Heart right ventricle (tissue), 16 donors: ENCODE results near the gene B4GAT1. TPM values are rescaled to one million over a fixed set of nuclear protein-coding genes. Genes with fewer than 3 reads are reported as not detected.
"Not testable (repeated sequence)": the region's sequence is repeated elsewhere in the genome, so short reads cannot be mapped to it uniquely, and the experiment has no call there.

Source experiments
- ATAC-seq, 8 donors: fragments of 200-7000 bp; cut with Tn5 transposase; one replicate each; pipeline ENCODE4 v1.9.1; 2020; ENCODE audit warnings: mild to moderate bottlenecking in 8 of 8, moderate library complexity in 8 of 8, moderate number of reproducible peaks in 1 of 8
- DNase-seq, 2 donors: peaks; one replicate each; pipeline ENCODE4 v3.0.0-alpha.2; 2020
- H3K27ac ChIP-seq, 10 donors: fragments of 200-600 bp; sonication (generic) in 2 of 10; one replicate each; pipeline versions ENCODE4 v1.5.0 to v1.8.0; 2020 to 2022; ENCODE audit warnings: mild to moderate bottlenecking in 3 of 10
- H3K27me3 ChIP-seq, 7 donors: fragments of 200-600 bp; one replicate each; pipeline ENCODE4 v1.8.0; 2021 to 2022; ENCODE audit warnings: mild to moderate bottlenecking in 2 of 7
- H3K36me3 ChIP-seq, 9 donors: fragments of 200-600 bp; sonication (generic) in 1 of 9; one replicate each; pipeline versions ENCODE4 v1.5.0 to v1.8.0; 2020 to 2022; ENCODE audit warnings: mild to moderate bottlenecking in 2 of 9
- H3K4me1 ChIP-seq, 9 donors: fragments of 200-600 bp; sonication (generic) in 1 of 9; one replicate each; pipeline versions ENCODE4 v1.5.0 to v1.8.0; 2020 to 2022; ENCODE audit warnings: mild to moderate bottlenecking in 4 of 9
- H3K4me3 ChIP-seq, 10 donors: fragments of 200-600 bp; sonication (generic) in 2 of 10; one replicate each; pipeline versions ENCODE4 v1.5.0 to v1.8.0; 2020 to 2022; ENCODE audit warnings: mild to moderate bottlenecking in 7 of 10, moderate library complexity in 2 of 10
- H3K9me3 ChIP-seq, 11 donors: fragments of 200-600 bp in 10 of 11; sonication (generic) in 2 of 11; one replicate each; pipeline versions ENCODE4 v1.5.0 to v1.8.0; 2013 to 2022; ENCODE audit warnings: mild to moderate bottlenecking in 2 of 11, control low read depth in 1 of 11, moderate library complexity in 1 of 11
- CTCF ChIP-seq, 9 donors: fragments of 200-600 bp; sonication (generic) in 2 of 9; IDR thresholded peaks; one replicate each; pipeline versions ENCODE4 v1.5.0 to v1.8.0; 2021 to 2022; ENCODE audit warnings: antibody characterized with exemption in 9 of 9, mild to moderate bottlenecking in 5 of 9, moderate library complexity in 1 of 9
- WGBS, 2 donors: extraction: QIAGEN DNeasy Blood & Tissue Kit; methylation state at CpG; one replicate each; pipeline ENCODE4 v1.1.7; 2013; ENCODE audit warnings: inconsistent platforms in 1 of 2; 5-methylcytosine and 5-hydroxymethylcytosine counted together
- intact Hi-C, 10 donors: fragments of 100-400 bp; cut with DNase I; formaldehyde crosslinking; loops; one replicate each; pipeline versions ENCODE4 v1.11.1 to v1.14.2; 2022
- polyA plus RNA-seq, 2 donors: library from polyadenylated mRNA; stranded (reverse); fragments of 200-250 nt; gene quantifications; one replicate each; pipeline ENCODE4 v1.2.3, GENCODE V29; 2013
- total RNA-seq, 10 donors: library from RNA; stranded (reverse); fragmentation: NEBNext Ultra II Directional in 3 of 10; extraction: Animal tissue kit (Norgen Biotek cat#: 25700) in 3 of 10; gene quantifications; one replicate each; pipeline versions ENCODE4 v1.2.1 to v1.2.4, GENCODE V29; 2021 to 2023
- donor health status: Arrhythmogenic right ventricular cardiomyopathy.
- donor health status: ischemic (EF 13 %, LVEDD 7.1; RV severe dilation, severe dysfunction).
- donor health status: healthy with polysubstance abuse.
- donor health status: DM: no; HTN: yes; CAD: no.
- donor health status: DM: no; HTN: no; CAD: no.
- donor health status: ischemic (EF 25% LVEDD 6.9; RV normal size, moderate dysfunction).
- donor health status: ischemic (EF 25% LVEDD 5.7; RV mildly dilated, moderate dysfunction).
- donor health status: healthy.
- donor health status: DM: yes; HTN: yes; CAD: no.
- donor health status: Ischemic cardiomyopathy.
- donor health status: ischemic (EF 35%, LVEDD 5.7; RV mildly dilated, moderate dysfunction).
- donor health status: nonischemic (EF 11% LVEDD 7.7; RV severe dilation, severe dysfunction).
- donor health status: DM: yes; HTN: yes; CAD: no.
- donor health status: PGD.
- donor health status: ischemic (EF 29% LVEDD 5.4; RV normal size, mild dysfunction).
- donor health status: nonischemic (EF 23%, LVEDD 6.1; RV moderate dilation, normal function).

B4GAT1 gene
- total and polyA plus RNA-seq, 12 donors = 22.3 to 69.6 (median 46.1) TPM

GRCh38 chr11:66322732-66323427 is 24.5 kb downstream of the B4GAT1 start:
- Histone ChIP-seq H3K4me3 (no peak overlapping the region), H3K9me3 (no peaks in the 10 kb centered on the region), H3K27me3 (no peaks in the 10 kb centered on the region), H3K4me1 (peaks cover 16 to 49% (median 29%) of the 10 kb centered on the region in 9 donors), H3K36me3 (no peaks in the 10 kb centered on the region), H3K27ac (peak overlapping the region in 4 of 10 donors; percentile 22 to 58 (median 36))
- DNase-seq (peak in 1 of 2 donors; percentile 74), ATAC-seq (peak in 7 of 8 donors; percentile 20 to 66 (median 41))
- intact Hi-C loops = no loop called here
- TF ChIP-seq CTCF (IDR thresholded peaks at IDR 0.05) = no peak
- WGBS, 2 donors = 71 to 75% methylated on average over 11 of the region's 11 CpGs

GRCh38 chr11:66321606-66322005 is 25.8 kb downstream of the B4GAT1 start:
- ATAC-seq (no peak), DNase-seq (no peak)
- Histone ChIP-seq H3K27me3 (peaks cover 0 to 3% (median 0%) of the 10 kb centered on the region in 7 donors), H3K36me3 (no peaks in the 10 kb centered on the region), H3K4me1 (peaks cover 18 to 48% (median 29%) of the 10 kb centered on the region in 9 donors), H3K4me3 (no peak overlapping the region), H3K9me3 (no peaks in the 10 kb centered on the region), H3K27ac (peak overlapping the region in 1 of 10 donors; percentile 58)
- intact Hi-C loops = no loop called here
- WGBS, 2 donors = 86 to 89% methylated on average over 4 of the region's 4 CpGs
- TF ChIP-seq CTCF (IDR thresholded peaks at IDR 0.05) = no peak

GRCh38 chr11:66320748-66321147 is 26.7 kb downstream of the B4GAT1 start:
- 84 to 87% methylated on average over 6 of the region's 6 CpGs for WGBS, 2 donors
- ATAC-seq, H3K27me3 ChIP-seq, intact Hi-C loops, H3K9me3 ChIP-seq, DNase-seq, H3K36me3 ChIP-seq, H3K27ac ChIP-seq, H3K4me3 ChIP-seq: not testable (repeated sequence)
- peaks cover 15 to 48% (median 27%) of the 10 kb centered on the region in 9 donors for H3K4me1 ChIP-seq

GRCh38 chr11:66320289-66320688 is 27.1 kb downstream of the B4GAT1 start:
- H3K36me3 ChIP-seq, ATAC-seq, H3K4me3 ChIP-seq, intact Hi-C loops, H3K27me3 ChIP-seq, H3K27ac ChIP-seq, DNase-seq, H3K9me3 ChIP-seq: not testable (repeated sequence)
- WGBS, 2 donors = 88 to 93% methylated on average over 1 of the region's 2 CpGs
- H3K4me1 ChIP-seq = peaks cover 13 to 47% (median 27%) of the 10 kb centered on the region in 9 donors

GRCh38 chr11:66318600-66318970 is 28.8 kb downstream of the B4GAT1 start:
- H3K27ac ChIP-seq = peak overlapping the region in 8 of 10 donors; percentile 46 to 92 (median 86)

More at GRCh38 chr11:66318600-66318970, 28.8 kb downstream of the B4GAT1 start:
- no peak for TF ChIP-seq CTCF (IDR thresholded peaks at IDR 0.05)
- intact Hi-C loops = loop anchor here in 1 of 10 donors (10.0 kb wide), 1 partner anchor 66 kb away; no protein-coding TSS in a partner anchor
- ATAC-seq (no peak), DNase-seq (no peak)
- no peaks in the 10 kb centered on the region for H3K36me3 ChIP-seq
- H3K9me3 ChIP-seq = no peaks in the 10 kb centered on the region
- peaks cover 13 to 55% (median 28%) of the 10 kb centered on the region in 9 donors for H3K4me1 ChIP-seq
- 76 to 80% methylated on average over 3 of the region's 3 CpGs for WGBS, 2 donors
- no peak overlapping the region for H3K4me3 ChIP-seq
- peaks cover 0 to 6% (median 0%) of the 10 kb centered on the region in 7 donors for H3K27me3 ChIP-seq
